Measurements from ENCODE around the gene VPS9D1.
A peak's percentile ranks its signal among the peaks of the same experiment; 100 is the strongest.
"Not testable (repeated sequence)": the region's sequence is repeated elsewhere in the genome, so short reads cannot be mapped to it uniquely, and the experiment has no call there.

VPS9D1 gene

DNA sequence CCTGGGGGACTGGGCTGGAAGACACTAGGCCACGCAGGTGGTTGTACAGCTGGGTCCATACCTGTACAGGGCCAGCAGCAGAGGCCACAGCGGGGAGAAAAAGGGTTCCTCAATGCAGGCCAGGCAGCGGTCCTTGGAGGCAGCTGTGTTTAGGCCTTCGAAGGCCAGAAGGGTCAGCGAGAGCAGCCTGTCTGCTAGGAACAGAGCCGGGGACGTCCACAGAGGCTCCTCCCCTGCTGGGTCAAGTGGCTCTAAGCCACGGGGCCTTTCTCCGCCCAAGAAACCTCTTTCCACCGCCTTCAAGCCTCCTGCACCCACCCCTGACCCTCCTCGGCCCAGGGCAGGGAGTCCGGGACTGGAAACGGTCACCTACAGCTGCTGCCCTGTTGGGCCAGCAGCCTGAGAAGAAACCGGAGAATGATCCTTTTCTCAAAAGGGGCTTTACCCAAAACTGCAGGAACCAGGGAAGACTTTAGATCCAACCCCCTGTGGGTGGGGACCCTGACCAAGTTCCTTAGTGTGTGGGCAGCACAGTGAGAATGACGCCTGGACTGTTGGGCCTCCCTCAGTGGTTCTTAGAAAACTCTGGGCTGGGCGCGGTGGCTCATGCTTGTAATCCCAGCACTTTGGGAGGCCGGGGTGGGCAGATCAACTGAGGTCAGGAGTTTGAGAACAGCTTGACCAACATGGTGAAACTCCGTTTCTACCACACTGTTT is 10.8 kb downstream of the VPS9D1 start:
- no peak for DNase-seq (ENCODE audit: low read depth)

DNA sequence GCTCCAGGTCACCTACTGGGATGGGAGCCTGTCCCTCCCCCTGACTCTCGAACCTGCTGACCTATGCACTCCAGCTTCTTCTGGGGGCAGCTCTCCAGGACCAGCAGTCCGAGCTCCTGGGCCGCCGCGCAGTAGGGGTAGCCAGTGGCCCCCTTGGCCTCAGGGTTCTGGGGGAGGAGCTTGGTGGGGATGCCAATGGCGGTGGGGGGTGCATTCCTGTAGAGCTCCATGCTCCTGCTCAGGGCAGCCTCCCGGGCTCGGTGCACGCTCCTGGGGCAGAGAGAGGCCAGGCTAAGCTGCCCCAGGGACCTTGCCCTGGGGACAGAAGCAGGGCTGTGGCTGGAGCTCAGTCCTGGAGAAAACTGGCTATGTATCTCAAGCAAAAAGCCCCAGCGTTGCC is 11.5 kb downstream of the VPS9D1 start:
- DNase-seq (ENCODE audit: low read depth), result no peak

DNA sequence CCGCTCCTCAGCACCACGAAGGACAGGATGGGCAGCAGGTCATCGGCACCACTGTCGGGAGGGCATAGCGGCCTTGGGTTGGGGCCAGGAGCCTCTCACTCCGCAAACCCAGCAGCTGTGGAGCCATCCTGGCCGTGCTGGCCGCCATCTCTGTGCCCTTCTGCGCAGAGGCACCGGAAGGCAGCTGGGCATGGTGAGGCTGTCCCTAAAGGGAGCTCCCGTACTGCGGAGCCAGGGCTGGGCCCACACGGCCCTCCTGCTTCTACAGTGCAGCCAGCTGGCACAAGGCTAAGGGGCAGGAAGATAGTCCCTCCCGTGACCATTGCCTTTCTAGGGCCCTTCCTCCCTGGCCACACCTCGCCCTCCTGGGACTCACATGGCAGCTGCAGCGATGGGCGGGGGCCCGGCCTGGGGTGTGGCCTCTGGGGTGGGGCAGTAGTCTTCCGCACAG is 12.2 kb downstream of the VPS9D1 start:
- no peak for DNase-seq (ENCODE audit: low read depth)

DNA sequence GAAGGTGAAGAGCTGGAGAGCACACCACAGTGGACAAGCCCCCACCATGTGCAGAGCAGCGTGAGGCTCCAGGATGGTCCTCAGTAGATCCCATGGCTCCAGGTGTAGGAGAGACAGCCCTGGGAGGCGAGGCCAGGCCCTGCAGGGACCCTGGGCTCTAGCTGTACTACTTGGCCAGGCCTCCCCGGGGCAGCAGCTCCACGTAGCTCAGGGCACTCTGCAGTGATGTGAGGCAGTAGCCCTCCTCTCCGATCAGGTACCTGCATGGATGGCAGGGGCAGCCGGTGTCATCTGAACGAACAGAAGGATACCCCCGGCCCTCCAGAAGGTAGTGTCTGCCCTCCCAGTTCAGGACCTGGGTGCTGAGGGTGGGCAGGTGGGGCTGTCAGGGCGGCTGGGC is 13.0 kb downstream of the VPS9D1 start:
- no peak for DNase-seq (ENCODE audit: low read depth)

DNA sequence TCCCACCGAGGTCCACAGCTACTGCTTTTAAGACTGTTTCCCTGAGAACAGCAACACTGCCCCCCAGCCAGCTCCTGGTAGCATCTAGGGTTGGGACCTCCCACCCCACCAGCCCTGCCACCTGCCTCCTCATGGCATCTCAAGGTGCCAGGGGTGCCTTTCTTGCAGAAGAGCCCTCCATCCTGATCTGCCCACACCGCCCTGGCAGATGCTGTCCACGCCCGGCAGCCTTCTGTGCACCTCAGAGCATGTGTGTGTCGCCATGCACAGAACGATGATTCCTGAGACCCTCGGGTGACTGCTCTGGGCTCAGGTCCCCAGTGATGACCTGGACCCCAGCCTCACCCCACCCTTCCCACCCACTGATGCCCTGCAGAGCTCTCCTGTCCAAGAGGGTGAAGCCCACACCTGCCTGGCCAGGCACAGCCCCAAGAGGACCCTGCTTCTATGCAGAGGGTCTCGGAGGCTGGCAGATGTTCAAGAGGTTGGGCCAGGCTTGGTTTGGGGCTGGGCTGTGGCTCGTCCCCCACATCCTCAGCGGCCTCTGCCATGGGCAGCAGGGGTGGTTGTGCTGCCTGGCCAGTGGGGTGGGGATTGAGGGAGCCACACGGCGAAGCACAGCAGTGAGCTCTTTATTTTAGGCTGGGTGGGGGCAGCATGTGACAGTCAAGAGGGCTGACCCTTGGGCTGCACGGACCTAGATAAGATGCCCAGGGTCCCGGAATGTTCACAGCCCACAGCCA is 14.0 kb downstream of the VPS9D1 start:
- DNase-seq (ENCODE audit: low read depth), result no peak

DNA sequence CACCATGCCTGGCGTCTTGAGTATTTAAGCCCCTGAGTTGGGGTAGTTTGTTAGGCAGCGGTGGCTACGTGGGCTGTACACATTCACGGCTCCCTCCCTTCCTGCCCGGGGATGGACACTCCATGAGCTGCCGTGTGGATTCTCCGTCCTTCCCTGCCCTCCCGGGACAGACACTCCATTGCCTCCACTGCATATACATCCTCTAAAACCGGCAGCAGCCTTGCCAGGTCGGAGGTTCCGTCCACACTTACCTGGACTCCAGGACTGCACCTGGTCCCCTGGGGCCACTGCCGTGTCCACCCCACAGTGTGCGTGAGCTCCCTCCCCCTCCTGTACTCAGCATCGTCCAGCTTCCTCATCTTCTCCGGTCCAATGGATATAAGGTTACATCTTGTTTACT is 15.7 kb downstream of the VPS9D1 start:
- no peak for DNase-seq (ENCODE audit: low read depth)

DNA sequence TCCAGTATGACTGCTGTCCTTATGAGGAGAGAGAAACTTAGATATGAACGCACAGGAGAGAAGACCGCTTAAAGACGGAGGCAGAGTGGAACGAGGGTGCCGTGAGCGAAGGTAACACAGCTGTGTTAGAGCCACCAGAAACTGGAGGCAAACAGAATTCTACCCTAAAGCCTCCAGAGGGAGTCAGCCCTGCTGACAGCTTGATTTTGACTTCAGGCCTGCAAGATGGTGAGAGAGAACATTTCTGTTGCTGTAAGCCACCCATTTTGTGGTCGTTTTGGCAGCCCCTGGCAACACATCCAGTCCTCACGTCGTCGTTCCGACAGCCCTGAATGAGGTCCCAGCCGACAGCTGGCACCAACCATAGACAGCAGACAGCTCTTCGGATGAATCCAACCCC is 16.4 kb downstream of the VPS9D1 start:
- DNase-seq (ENCODE audit: low read depth), result no peak

DNA sequence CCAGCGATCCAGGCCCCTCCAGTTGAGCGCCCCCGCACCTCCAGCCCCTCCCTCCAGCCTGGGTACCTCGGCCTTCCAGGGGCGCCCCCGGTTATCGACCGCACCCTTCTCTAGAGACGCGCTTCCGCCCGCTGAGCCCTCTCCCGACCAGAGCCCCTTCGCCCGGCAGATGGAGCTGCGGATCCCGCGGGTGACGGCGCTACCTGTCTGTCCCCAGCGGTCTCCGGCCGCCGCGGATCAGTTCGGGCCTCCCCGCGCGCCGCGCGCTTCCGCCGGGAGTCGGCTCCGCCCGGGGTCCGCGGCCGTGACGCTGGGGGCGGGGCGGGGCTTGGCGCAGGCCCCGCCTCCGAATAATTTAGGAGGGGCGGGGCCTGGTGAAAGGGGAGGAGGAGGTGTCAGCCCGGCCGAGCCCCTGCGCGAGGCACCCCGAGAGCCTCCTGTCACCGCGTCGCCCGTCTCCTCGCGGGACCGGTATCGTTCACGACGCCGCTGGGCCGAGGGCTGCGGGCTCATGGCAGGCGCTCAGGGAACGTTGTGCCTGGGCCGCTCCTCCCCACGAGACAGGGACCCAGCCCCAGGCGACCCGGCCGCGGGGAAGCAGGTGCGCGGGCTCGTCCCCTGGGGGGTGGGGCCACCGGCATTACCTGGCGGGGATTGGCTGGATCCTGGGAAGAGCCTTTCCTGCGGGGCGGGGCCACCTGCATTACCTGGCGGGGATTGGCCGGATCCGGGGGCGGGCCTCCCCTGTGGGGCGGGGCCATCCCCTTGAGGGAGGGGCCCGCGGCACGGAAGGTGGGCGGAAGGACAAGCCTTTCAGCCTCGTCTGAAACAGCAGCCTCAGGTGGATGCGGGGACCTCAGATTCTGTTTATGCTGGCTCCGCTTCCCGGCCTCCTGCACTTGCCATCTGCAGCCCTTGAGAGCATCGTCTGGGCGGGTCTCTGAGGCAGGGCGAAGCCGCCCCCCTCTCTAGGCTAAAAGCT is 19.0 kb downstream of the VPS9D1 start, which contains the start of gene SPATA2L:
TSS of gene SPATA2L (minus strand) at position 281 of the 982 bp plus-strand sequence. CDS start 473 bp downstream, outside the sequence.
- DNase-seq (ENCODE audit: low read depth), result peak; percentile 84

DNA sequence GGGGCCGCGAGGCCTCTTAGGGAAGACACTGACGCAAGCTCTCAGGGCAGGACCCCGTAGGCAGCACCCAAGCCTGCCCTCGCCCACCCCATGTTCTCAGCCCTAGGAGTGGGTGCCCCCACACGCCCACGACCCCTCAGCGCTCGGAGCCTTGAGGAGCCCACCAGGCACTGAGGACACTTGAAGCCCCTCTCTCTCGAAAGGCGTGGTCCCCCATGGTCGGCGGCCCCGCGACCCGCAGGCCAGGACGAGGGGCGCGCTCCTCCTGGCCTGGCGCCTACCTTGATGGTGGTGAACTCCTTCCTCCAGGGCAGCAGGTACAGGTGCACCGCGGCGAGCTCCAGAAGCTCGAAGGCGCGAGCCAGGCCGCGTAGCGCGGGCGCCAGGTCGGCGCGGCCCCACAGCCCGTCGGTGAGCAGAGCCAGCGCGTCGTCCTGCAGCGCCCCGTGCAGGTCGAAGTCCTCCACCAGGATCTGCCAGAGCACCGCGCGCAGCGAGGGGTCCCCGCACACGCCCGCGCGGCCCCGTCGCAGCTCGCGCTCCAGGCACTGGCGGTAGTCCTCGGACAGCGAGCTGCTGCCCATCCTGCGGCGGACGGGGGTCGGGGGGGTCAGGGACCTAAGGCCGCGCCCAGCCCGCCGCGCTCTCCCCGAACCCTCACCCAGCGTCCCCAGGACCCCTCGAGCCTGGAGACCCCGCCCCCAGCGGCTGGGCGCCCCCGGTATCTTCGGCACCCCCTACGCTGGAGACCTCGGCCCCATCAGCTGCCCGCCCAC is 19.9 kb downstream of the VPS9D1 start:
- peak; percentile 51 for DNase-seq (ENCODE audit: low read depth)

DNA sequence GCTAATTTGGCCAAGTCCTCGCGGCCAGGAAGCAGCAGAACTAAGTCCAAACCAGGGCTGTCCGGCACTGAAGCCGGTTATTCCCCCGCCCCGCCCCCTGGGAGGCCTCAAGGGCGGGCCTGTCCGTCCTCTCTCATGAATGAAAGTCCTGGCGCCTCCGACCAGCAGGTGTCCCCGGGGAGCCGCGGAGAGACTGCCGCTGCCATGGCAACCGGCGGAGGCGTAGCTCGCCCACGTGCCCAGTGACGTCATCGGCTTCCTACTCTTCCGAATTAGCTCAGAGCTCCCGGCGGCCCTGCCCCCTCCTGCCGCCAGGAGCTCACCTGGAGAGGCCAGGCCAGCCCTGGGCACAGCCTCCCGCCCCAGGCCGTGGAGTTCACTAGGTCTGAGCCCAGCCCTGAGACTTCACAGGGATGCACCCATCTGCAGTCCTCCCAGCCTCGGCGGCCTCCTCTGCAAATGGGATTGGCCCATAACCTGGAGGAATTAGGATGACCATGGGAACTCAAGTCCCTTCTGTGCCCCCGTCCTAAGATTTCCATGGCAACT is 20.5 kb downstream of the VPS9D1 start:
- peak; percentile 97 for DNase-seq (ENCODE audit: low read depth)

DNA sequence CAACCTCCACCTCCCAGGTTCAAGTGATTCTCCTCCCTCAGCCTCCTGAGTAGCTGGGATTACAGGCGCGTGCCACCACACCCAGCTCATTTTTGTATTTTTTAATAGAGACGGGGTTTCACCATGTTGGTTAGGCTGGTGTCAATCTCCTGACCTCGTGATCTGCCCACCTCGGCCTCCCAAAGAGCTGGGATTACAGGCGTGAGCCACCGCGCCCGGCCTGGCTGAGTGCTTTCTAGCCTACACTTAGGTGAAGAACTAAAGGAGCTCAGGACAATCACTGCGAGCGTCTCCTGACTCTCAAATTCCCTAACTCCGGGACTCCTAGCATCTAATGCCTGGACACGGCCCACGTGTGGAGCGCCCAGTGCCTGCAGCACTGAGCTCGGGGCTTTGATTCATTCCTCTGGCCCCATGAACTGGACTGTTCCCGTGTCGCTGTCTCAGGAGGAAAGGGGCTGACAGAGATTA is 21.0 kb downstream of the VPS9D1 start:
- DNase-seq (ENCODE audit: low read depth), result not testable (repeated sequence)

DNA sequence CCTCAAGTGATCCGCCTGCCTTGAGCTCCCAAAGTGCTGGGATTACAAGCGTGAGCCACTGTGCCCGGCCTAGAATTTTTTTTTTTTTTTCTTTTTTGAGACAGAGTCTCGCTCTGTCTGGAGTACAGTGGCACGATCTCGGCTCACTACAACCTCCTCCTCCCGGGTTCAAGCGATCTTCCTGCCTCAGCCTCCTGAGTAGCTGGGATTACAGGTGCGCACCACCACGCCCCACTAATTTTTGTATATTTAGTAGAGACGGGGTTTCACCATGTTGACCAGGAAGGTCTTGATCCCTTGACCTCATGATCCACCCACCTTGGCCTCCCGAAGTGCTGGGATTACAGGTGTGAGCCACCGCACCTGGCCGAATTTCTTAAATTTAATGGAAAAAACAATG is 22.0 kb downstream of the VPS9D1 start:
- DNase-seq (ENCODE audit: low read depth), result not testable (repeated sequence)

DNA sequence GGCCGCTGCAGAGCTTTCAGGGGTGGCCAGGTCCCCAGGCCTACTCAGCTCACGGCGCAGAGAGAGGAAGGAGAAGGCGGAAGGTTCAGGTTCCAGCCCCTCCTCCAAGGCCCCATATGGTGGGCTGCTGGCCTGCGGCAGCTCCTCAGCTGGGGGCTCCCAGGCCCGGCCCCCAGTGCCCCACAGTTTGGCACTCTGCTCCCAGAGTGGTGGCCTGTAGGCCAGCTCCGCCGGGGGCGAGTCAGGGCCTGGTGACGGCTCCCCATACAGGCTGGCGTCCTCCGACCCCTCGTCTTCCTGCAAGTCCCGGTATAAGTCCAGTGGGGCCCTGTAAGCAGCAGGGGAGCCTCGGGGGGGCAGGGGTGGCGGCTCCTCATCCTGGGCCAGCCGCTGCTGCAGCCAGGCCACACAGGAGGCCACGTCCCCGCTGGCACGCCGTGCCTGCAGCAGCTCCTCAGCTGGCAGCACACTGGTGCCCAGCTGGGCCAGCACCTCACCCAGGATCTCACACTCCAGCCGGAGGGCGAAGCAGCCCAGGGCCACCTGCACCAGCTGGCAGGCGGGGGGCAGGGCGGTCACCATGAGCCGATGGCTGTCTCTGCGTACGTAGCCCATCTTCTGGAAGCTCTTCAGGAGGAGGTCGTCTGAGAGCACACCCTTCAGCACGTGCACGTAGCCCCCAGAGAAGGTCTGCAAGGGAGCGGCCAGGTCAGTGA is 22.9 kb downstream of the VPS9D1 start:
- DNase-seq (ENCODE audit: low read depth), result no peak

DNA sequence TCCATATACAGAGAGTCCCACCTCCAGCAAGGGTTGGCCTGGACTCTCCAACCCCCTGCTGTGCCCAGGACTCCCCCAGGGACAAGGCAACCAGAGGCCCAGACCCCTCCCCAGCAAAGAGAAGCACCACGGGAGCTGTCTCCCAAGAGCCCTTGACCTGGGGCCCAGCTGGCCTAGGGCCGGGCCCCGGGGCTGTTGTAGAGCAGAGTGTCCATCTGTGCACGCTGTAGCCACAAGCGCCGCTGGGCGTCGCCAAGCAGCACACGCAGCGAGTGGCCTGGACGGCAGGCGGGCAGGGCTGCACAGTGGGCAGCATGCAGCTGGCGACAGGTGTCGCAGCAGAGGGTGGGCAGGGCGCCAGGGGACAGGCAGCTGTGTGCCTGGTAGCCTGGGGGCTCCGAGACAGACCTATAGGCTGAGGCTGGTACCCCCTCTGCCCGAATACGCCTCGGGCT is 23.5 kb downstream of the VPS9D1 start:
- DNase-seq (ENCODE audit: low read depth), result no peak

DNA sequence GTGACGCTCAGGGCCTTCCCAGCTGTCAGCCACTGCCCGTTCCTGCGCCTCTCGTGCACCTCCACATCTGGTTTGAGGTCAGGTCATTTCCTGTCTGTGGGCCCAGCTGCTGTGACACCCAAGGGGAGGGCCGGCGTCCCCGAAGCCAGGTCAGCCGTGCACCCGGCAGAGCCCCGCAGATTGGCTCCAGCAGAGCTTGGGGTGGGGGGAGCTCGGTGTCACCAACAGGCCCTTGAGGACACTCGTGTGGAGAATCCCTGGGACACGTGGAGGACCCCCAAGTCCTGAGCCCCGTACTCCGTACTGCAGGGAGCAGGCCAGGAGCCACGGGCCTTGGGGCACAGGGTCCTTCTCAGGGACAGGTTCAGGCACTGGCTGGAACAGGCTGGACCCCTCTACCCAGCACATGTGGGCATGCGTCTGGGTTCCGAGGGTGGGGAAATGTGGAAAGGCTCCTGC is 24.0 kb downstream of the VPS9D1 start:
- no peak for DNase-seq (ENCODE audit: low read depth)

DNA sequence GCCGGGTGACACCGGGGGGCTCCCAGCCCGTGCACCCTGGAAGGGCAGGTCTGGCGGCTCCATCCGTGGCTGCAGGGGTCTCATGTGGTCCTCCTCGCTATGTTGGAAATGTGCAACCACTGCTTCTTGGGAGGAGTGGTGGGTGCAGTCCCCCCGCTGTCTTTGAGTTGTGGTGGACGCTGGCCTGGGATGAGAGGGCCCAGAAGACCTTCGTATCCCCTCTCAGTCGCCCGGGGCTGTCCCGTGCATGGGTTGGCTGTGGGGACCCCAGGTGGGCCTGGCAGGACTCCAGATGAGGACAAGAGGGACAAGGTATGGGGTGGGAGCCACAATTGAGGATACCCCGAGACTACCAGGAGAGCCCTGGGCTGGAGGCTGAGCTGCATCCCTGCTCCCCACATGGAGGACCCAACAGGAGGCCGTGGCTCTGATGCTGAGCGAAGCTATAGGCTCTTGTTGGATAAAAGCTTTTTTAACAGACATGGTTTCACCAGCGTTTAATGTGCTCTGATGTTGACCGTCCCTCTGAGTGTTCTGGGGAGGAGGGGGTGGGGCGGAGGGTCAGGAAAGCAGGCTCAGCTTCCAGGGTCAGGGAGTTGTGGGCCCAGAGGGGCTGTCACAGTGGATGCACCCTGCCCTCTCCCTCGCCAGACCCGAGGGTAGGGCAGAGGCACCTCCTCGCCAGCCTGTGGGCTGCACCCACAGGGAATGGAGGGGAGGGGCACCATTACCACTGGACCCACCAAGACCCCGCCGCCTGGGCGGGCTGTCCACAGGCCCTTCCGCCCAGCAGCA is 24.6 kb downstream of the VPS9D1 start:
- DNase-seq (ENCODE audit: low read depth), result no peak

DNA sequence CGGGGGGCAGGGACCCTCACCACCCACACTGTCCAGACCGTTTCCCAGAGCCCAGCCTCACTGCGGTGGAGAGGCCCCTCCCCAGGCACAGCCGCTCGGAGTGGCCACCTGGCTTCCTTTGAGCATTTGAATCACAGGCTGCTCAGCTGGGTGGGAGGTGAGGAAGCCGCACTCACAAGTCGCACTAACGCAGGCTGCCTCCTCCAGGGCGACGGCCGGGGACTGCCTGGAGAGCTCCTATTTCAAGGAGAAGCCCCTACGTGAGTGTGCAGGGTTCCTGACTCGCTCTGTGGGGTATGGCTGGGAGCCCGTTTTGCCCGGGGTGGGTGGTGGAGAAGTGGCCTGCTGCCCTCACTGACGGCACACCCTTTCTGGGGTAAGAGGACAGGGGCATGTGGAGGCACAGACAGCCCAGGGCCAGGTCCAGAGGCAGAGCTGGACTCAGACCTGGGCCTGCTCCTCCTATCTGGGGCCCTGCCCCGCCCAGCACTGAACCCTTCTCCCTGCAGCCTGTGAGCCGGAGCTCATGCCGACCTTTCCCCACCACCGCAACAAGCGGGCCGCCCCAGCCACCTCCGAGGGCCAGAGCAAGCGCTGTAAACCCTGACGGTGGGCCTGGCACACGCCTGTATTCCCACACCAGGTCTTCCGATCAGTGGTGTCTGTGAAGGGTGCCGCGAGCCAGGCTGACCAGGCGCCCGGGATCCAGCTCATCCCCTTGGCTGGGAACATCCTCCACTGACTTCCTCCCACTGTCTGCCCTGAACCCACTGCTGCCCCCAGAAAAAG is 25.4 kb downstream of the VPS9D1 start:
- no peak for DNase-seq (ENCODE audit: low read depth)

DNA sequence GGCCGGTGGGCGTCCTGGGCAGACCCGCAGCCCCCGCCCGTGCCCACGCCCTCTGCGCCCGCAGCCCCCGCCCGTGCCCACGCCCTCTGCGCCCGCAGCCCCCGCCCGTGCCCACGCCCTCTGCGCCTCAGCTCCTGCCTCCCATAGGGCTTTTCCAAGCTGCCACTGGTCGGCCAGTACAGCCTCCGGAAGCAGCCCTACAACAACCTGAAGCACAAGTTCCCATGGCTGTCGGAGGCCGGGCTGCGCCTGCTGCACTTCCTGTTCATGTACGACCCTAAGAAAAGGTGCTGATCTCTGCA is 26.0 kb downstream of the VPS9D1 start:
- not testable (repeated sequence) for DNase-seq (ENCODE audit: low read depth)

All from iris pigment epithelial cell (primary cell).